Prostate gland (tissue), 2 donors: ENCODE results near the gene NAV2. TPM values are rescaled to one million over a fixed set of nuclear protein-coding genes. Genes with fewer than 3 reads are reported as not detected.

ENCODE experiments used
- DNase-seq: peaks from one replicate; pipeline ENCODE4 v3.0.0-alpha.2; 2019; ENCODE audit warnings: low spot score
- H3K27ac ChIP-seq, 2 donors: fragments of 200-600 bp; sonication (generic); 2 replicates each; pipeline ENCODE4 v1.5.1; 2017 to 2019
- H3K27me3 ChIP-seq: fragments of 200-600 bp; sonication (generic); replicated peaks from 2 replicates; pipeline ENCODE4 v1.5.1; 2019; ENCODE audit not compliant: insufficient read depth
- H3K36me3 ChIP-seq, 2 donors: fragments of 200-600 bp; sonication (generic); 1 replicate in 1 of 2; 2 replicates in 1 of 2; pipeline versions ENCODE4 v1.5.1 to v1.8.1; 2017 to 2019
- H3K4me1 ChIP-seq: fragments of 200-600 bp; sonication (generic); replicated peaks from 2 replicates; pipeline ENCODE4 v1.5.1; 2019
- H3K4me3 ChIP-seq, 2 donors: fragments of 200-600 bp; sonication (generic); 2 replicates each; pipeline ENCODE4 v1.5.1; 2017 to 2019
- H3K9me3 ChIP-seq: fragments of 200-600 bp; sonication (generic); 2 replicates; pipeline ENCODE4 v1.5.1; 2017
- CTCF ChIP-seq, 4 experiments: fragments of 200-600 bp in 2 of 4; fragments of 450-650 bp in 2 of 4; sonication (generic) in 2 of 4; IDR thresholded peaks; 1 replicate in 3 of 4; 2 replicates in 1 of 4; pipeline ENCODE4 v1.5.1; 2016 to 2019; ENCODE audit warnings: antibody characterized with exemption in 4 of 4, mild to moderate bottlenecking in 2 of 4, moderate library complexity in 2 of 4
- POLR2A ChIP-seq: fragments of 450-650 bp; IDR thresholded peaks from one replicate; pipeline ENCODE4 v1.6.1; 2016; ENCODE audit warnings: antibody characterized with exemption, mild to moderate bottlenecking
- POLR2AphosphoS5 ChIP-seq: sonication (generic); formaldehyde crosslinking; IDR thresholded peaks from one replicate; pipeline ENCODE4 v1.6.1; 2017; ENCODE audit warnings: antibody characterized with exemption
- WGBS: methylation state at CpG from one replicate; pipeline ENCODE4 v1.1.5; 2018; 5-methylcytosine and 5-hydroxymethylcytosine counted together
- intact Hi-C: fragments of 100-400 bp; cut with DNase I; formaldehyde crosslinking; loops from one replicate; pipeline ENCODE4 v1.14.2; 2022
- total RNA-seq, 2 donors: library from RNA; depleted of rRNA; stranded (reverse); fragments of >200 nt; gene quantifications; one replicate each; pipeline ENCODE4 v1.1.0, GENCODE V29; 2016

The NAV2 gene
- total RNA-seq, 2 donors from 2014 or later: 17.1 to 26.6 TPM

- H3K4me3 ChIP-seq: no peak overlapping the region
- H3K27ac ChIP-seq: peak overlapping the region; percentile 24 to 67
- WGBS: 17% methylated on average over 2 of the region's 2 CpGs
- intact Hi-C loops: loop anchor here (2.0 to 10.0 kb wide), 2 partner anchors 71 to 105 kb away; no protein-coding TSS in a partner anchor
- no peaks in the 10 kb centered on the region for H3K27me3 ChIP-seq
- H3K4me1 ChIP-seq: no peaks in the 10 kb centered on the region
- DNase-seq: no peak
- no peaks in the 10 kb centered on the region for H3K9me3 ChIP-seq
- no peaks in the 10 kb centered on the region for H3K36me3 ChIP-seq
- TF ChIP-seq CTCF (IDR thresholded peaks at IDR 0.05) (no peak), POLR2AphosphoS5 (peak; percentile 29)
These were observed 342.7 kb downstream of the NAV2 start for GRCh38 chr11:20055312-20055711.

GRCh38 chr11:20056109-20056949 lies 343.7 kb downstream of the NAV2 start:
- no peaks in the 10 kb centered on the region for H3K27me3 ChIP-seq
- peak overlapping the region; percentile 24 to 67 for H3K27ac ChIP-seq
- intact Hi-C loops: loop anchor here (10.0 kb wide), 1 partner anchor 72 kb away; no protein-coding TSS in a partner anchor
- no peaks in the 10 kb centered on the region for H3K4me1 ChIP-seq
- H3K36me3 ChIP-seq: no peaks in the 10 kb centered on the region
- H3K4me3 ChIP-seq: no peak overlapping the region
- H3K9me3 ChIP-seq: no peaks in the 10 kb centered on the region
- TF ChIP-seq POLR2AphosphoS5 (peak; percentile 44), CTCF (IDR thresholded peaks at IDR 0.05) (no peak)
- 25% methylated on average over 8 of the region's 8 CpGs for WGBS
- peak; percentile 81 for DNase-seq

GRCh38 chr11:20056950-20057943 lies 344.6 kb downstream of the NAV2 start:
- Histone ChIP-seq H3K9me3 (no peaks in the 10 kb centered on the region), H3K27ac (peak overlapping the region in 1 of 2 donors; percentile 17), H3K36me3 (no peaks in the 10 kb centered on the region), H3K4me3 (no peak overlapping the region), H3K27me3 (no peaks in the 10 kb centered on the region), H3K4me1 (no peaks in the 10 kb centered on the region)
- WGBS: 23% methylated on average over 8 of the region's 8 CpGs
- no peak for TF ChIP-seq CTCF (IDR thresholded peaks at IDR 0.05)
- no peak for TF ChIP-seq POLR2A
- TF ChIP-seq POLR2AphosphoS5: no peak
- DNase-seq: no peak
- intact Hi-C loops: loop anchor here (10.0 kb wide), 1 partner anchor 72 kb away; no protein-coding TSS in a partner anchor

- H3K4me3 ChIP-seq: no peak overlapping the region
- TF ChIP-seq CTCF (IDR thresholded peaks at IDR 0.05) (no peak), POLR2A (no peak), POLR2AphosphoS5 (no peak)
- no peaks in the 10 kb centered on the region for H3K27me3 ChIP-seq
- WGBS: 83% methylated on average over 3 of the region's 3 CpGs
- no peak overlapping the region for H3K27ac ChIP-seq
- intact Hi-C loops: loop anchor here (10.0 kb wide), 1 partner anchor 74 kb away; no protein-coding TSS in a partner anchor
- H3K36me3 ChIP-seq: no peaks in the 10 kb centered on the region
- H3K9me3 ChIP-seq: no peaks in the 10 kb centered on the region
- no peaks in the 10 kb centered on the region for H3K4me1 ChIP-seq
- DNase-seq: no peak
These were observed 346.3 kb downstream of the NAV2 start for GRCh38 chr11:20058749-20059458.
